ENCODE measurements around the gene PRTN3. TPM values are rescaled to one million over a fixed set of nuclear protein-coding genes. Genes with fewer than 3 reads are reported as not detected.

The PRTN3 gene
- polyA plus RNA-seq, 1 donor (not counting 4 experiments of a cell fraction or from before 2014, with no cell fraction given): not detected

GRCh38 chr19:829129-829758 is 11.6 kb upstream of the PRTN3 start:
- Histone ChIP-seq H3K27me3 (ENCODE audit: control insufficient read depth, extremely low read depth, insufficient read depth, low read length) (peaks cover 11% of the 10 kb centered on the region), H3K9me1 (ENCODE audit: control insufficient read depth, extremely low read depth, insufficient read depth, low read length) (no peaks in the 10 kb centered on the region), H3K9ac (ENCODE audit: control insufficient read depth, extremely low read depth, insufficient read depth, low read length) (no peak overlapping the region), H3K4me1 (ENCODE audit: control insufficient read depth, extremely low read depth, insufficient read depth, low read length) (no peaks in the 10 kb centered on the region), H4K20me1 (ENCODE audit: control insufficient read depth, extremely low read depth, insufficient read depth, low read length) (no peaks in the 10 kb centered on the region), H3K36me3 (ENCODE audit: control insufficient read depth in 2 of 2, extremely low read depth in 1 of 2, insufficient read depth in 2 of 2, low read length in 2 of 2) (no peaks in the 10 kb centered on the region), H3K27ac (ENCODE audit: control insufficient read depth, insufficient read depth, low read length) (no peak overlapping the region), H2AFZ (ENCODE audit: control insufficient read depth, low read length) (no peak overlapping the region), H3K4me2 (ENCODE audit: control insufficient read depth, extremely low read depth, insufficient read depth, low read depth, low read length) (no peak overlapping the region), H3K9me3 (ENCODE audit: control insufficient read depth, low read depth, low read length) (no peaks in the 10 kb centered on the region), H3K4me3 (ENCODE audit: control insufficient read depth in 2 of 3, extremely low read depth in 1 of 3, insufficient read depth in 2 of 3, low read depth in 1 of 3, low read length in 3 of 3) (no peak overlapping the region), H3K79me2 (ENCODE audit: control insufficient read depth, insufficient read depth, low read length) (no peaks in the 10 kb centered on the region)
- FAIRE-seq (no peak), DNase-seq (ENCODE audit: low read depth, low spot score) (no peak)
- TF ChIP-seq CTCF (optimal IDR thresholded peaks at IDR 0.05 in 1 of 3, IDR thresholded peaks at IDR 0.05 in 1 of 3, conservative IDR thresholded peaks at IDR 0.05 in 1 of 3; ENCODE audit: extremely low read depth in 1 of 3, insufficient read depth in 2 of 3, low read length in 3 of 3) (no peak), EZH2 (IDR thresholded peaks at IDR 0.05; ENCODE audit: low read length) (no peak)
- dilution Hi-C loops (cut with MboI; ENCODE audit: extremely low pct_ligation_motif_present, low sequenced_read_pairs): no loop called here

- FAIRE-seq (no peak), DNase-seq (ENCODE audit: low read depth, low spot score) (no peak)
- Histone ChIP-seq H3K9me3 (ENCODE audit: control insufficient read depth, low read depth, low read length) (no peaks in the 10 kb centered on the region), H4K20me1 (ENCODE audit: control insufficient read depth, extremely low read depth, insufficient read depth, low read length) (no peaks in the 10 kb centered on the region), H2AFZ (ENCODE audit: control insufficient read depth, low read length) (no peak overlapping the region), H3K4me3 (ENCODE audit: control insufficient read depth in 2 of 3, extremely low read depth in 1 of 3, insufficient read depth in 2 of 3, low read depth in 1 of 3, low read length in 3 of 3) (no peak overlapping the region), H3K4me2 (ENCODE audit: control insufficient read depth, extremely low read depth, insufficient read depth, low read depth, low read length) (no peak overlapping the region), H3K27ac (ENCODE audit: control insufficient read depth, insufficient read depth, low read length) (no peak overlapping the region), H3K4me1 (ENCODE audit: control insufficient read depth, extremely low read depth, insufficient read depth, low read length) (no peaks in the 10 kb centered on the region), H3K79me2 (ENCODE audit: control insufficient read depth, insufficient read depth, low read length) (no peaks in the 10 kb centered on the region), H3K36me3 (ENCODE audit: control insufficient read depth in 2 of 2, extremely low read depth in 1 of 2, insufficient read depth in 2 of 2, low read length in 2 of 2) (no peaks in the 10 kb centered on the region), H3K27me3 (ENCODE audit: control insufficient read depth, extremely low read depth, insufficient read depth, low read length) (peaks cover 27% of the 10 kb centered on the region), H3K9me1 (ENCODE audit: control insufficient read depth, extremely low read depth, insufficient read depth, low read length) (no peaks in the 10 kb centered on the region), H3K9ac (ENCODE audit: control insufficient read depth, extremely low read depth, insufficient read depth, low read length) (no peak overlapping the region)
- dilution Hi-C loops (cut with MboI; ENCODE audit: extremely low pct_ligation_motif_present, low sequenced_read_pairs): no loop called here
- TF ChIP-seq CTCF (optimal IDR thresholded peaks at IDR 0.05 in 1 of 3, IDR thresholded peaks at IDR 0.05 in 1 of 3, conservative IDR thresholded peaks at IDR 0.05 in 1 of 3; ENCODE audit: extremely low read depth in 1 of 3, insufficient read depth in 2 of 3, low read length in 3 of 3): no peak
- TF ChIP-seq EZH2 (IDR thresholded peaks at IDR 0.05; ENCODE audit: low read length): no peak
Observed at GRCh38 chr19:831407-832369, 9.1 kb upstream of the PRTN3 start.
